ENCODE measurements around the gene PCYT1A. TPM values are rescaled to one million over a fixed set of nuclear protein-coding genes. Genes with fewer than 3 reads are reported as not detected.
A peak's percentile ranks its signal among the peaks of the same experiment; 100 is the strongest.

Gene PCYT1A
- total and polyA plus RNA-seq, 12 donors, result 21.0 to 121 (median 102) TPM

GRCh38 chr3:196284396-196284795, 3.1 kb downstream of the PCYT1A start:
- Histone ChIP-seq H3K9me3 (no peaks in the 10 kb centered on the region), H3K27ac (peak overlapping the region in 9 of 10 donors; percentile 2 to 98 (median 43)), H3K27me3 (no peaks in the 10 kb centered on the region), H3K4me3 (no peak overlapping the region), H3K4me1 (peaks cover 2 to 83% (median 75%) of the 10 kb centered on the region in 9 donors), H3K36me3 (no peaks in the 10 kb centered on the region)
- TF ChIP-seq CTCF (IDR thresholded peaks at IDR 0.05), result no peak
- ATAC-seq (no peak), DNase-seq (no peak)
- intact Hi-C loops (cut with DNase I), result no loop called here
- 32 to 38% methylated on average over 3 of the region's 3 CpGs for WGBS, 2 donors

GRCh38 chr3:196281962-196282361, 5.6 kb downstream of the PCYT1A start:
- TF ChIP-seq CTCF (IDR thresholded peaks at IDR 0.05), result no peak
- no peaks in the 10 kb centered on the region for H3K27me3 ChIP-seq
- no peak for DNase-seq
- no peaks in the 10 kb centered on the region for H3K9me3 ChIP-seq
- WGBS, 2 donors, result 63 to 70% methylated on average over 4 of the region's 4 CpGs
- peaks cover 2 to 93% (median 84%) of the 10 kb centered on the region in 9 donors for H3K4me1 ChIP-seq
- intact Hi-C loops (cut with DNase I), result no loop called here
- ATAC-seq, result no peak
- no peaks in the 10 kb centered on the region for H3K36me3 ChIP-seq
- H3K27ac ChIP-seq, result peak overlapping the region in 8 of 10 donors; percentile 43 to 98 (median 77)
- no peak overlapping the region for H3K4me3 ChIP-seq

- no peak for DNase-seq
- intact Hi-C loops (cut with DNase I), result no loop called here
- Histone ChIP-seq H3K4me3 (no peak overlapping the region), H3K27me3 (no peaks in the 10 kb centered on the region), H3K4me1 (peaks cover 0 to 84% (median 74%) of the 10 kb centered on the region in 9 donors), H3K27ac (peak overlapping the region in 9 of 10 donors; percentile 4 to 98 (median 80)), H3K36me3 (peaks cover 0 to 4% (median 0%) of the 10 kb centered on the region in 9 donors), H3K9me3 (no peaks in the 10 kb centered on the region)
- no peak for TF ChIP-seq CTCF (IDR thresholded peaks at IDR 0.05)
- WGBS, 2 donors, result 66 to 72% methylated on average over 7 of the region's 7 CpGs
- peak in 1 of 8 donors; percentile 50 for ATAC-seq
Observed at GRCh38 chr3:196280689-196281440, 6.7 kb downstream of the PCYT1A start.

GRCh38 chr3:196275126-196275525, 12.4 kb downstream of the PCYT1A start:
- H3K27me3 ChIP-seq, result no peaks in the 10 kb centered on the region
- no peak for ATAC-seq
- DNase-seq, result no peak
- peaks cover 3 to 51% (median 37%) of the 10 kb centered on the region in 9 donors for H3K4me1 ChIP-seq
- no peak overlapping the region for H3K4me3 ChIP-seq
- WGBS, 2 donors, result 88 to 93% methylated on average over 5 of the region's 5 CpGs
- peaks cover 0 to 34% (median 2%) of the 10 kb centered on the region in 9 donors for H3K36me3 ChIP-seq
- peak overlapping the region in 2 of 10 donors; percentile 22 to 72 for H3K27ac ChIP-seq
- TF ChIP-seq CTCF (IDR thresholded peaks at IDR 0.05), result no peak
- intact Hi-C loops (cut with DNase I), result no loop called here
- H3K9me3 ChIP-seq, result no peaks in the 10 kb centered on the region
